Activated T-helper 1 cell treated with anti-CD3 and anti-CD28 coated beads, Interleukin-12 subunit alpha, Interleukin-12 subunit beta, Interleukin-2, Interleukin-4 antibody, amounts not matched to agents 30 ng/mL and 10 ng/mL and 1 ng/mL, durations not matched to agents 14 hours and 24 hours and 36 hours (primary cell): Measurements from ENCODE around the gene HBG1. TPM values are rescaled to one million over a fixed set of nuclear protein-coding genes. Genes with fewer than 3 reads are reported as not detected.
"Not testable (repeated sequence)": the region's sequence is repeated elsewhere in the genome, so short reads cannot be mapped to it uniquely, and the experiment has no call there.

Experiments used
- DNase-seq: peaks from one replicate; pipeline ENCODE4 v3.0.0; 2021; ENCODE audit warnings: low spot score
- H3K27ac Mint-ChIP-seq: one replicate; pipeline ENCODE4 v1.8.0; 2021; ENCODE audit warnings: mild to moderate bottlenecking, mixed read lengths
- H3K27me3 Mint-ChIP-seq: one replicate; pipeline ENCODE4 v1.8.0; 2022; ENCODE audit warnings: mild to moderate bottlenecking, moderate library complexity, mixed read lengths; ENCODE audit not compliant: insufficient read depth
- H3K36me3 Mint-ChIP-seq: one replicate; pipeline ENCODE4 v1.8.0; 2021; ENCODE audit warnings: low read depth, mixed read lengths
- H3K4me1 Mint-ChIP-seq: one replicate; pipeline ENCODE4 v1.8.0; 2021; ENCODE audit warnings: low read depth, mixed read lengths
- H3K4me3 Mint-ChIP-seq: one replicate; pipeline ENCODE4 v1.8.0; 2021; ENCODE audit warnings: mild to moderate bottlenecking, moderate library complexity, mixed read lengths
- H3K9me3 Mint-ChIP-seq: one replicate; pipeline ENCODE4 v1.8.0; 2021; ENCODE audit warnings: mixed read lengths
- intact Hi-C: fragments of 100-400 bp; cut with micrococcal nuclease; formaldehyde crosslinking; loops from one replicate; pipeline ENCODE4 v1.15.1; 2024
- total RNA-seq: library from RNA; stranded (reverse); gene quantifications from 2 replicates; pipeline ENCODE4 v1.2.3, GENCODE V29; 2022

Gene HBG1
- total RNA-seq, 1 donor from 2014 or later: not detected

- intact Hi-C loops: no loop called here
- Mint-ChIP-seq H3K27ac (no peak within 1 kb of the TSS), H3K4me3 (no peak within 1 kb of the TSS), H3K36me3 (no peaks in the 10 kb centered on the region), H3K27me3 (peaks cover 5% of the 10 kb centered on the region), H3K9me3 (no peaks in the 10 kb centered on the region), H3K4me1 (no peaks in the 10 kb centered on the region)
- DNase-seq: no peak
Observed at GRCh38 chr11:5269715-5270147, 20.1 kb upstream of the HBG1 start, which contains the start of gene HBE1. Gene HBE1, minus strand, starts transcription at chr11:5269945. Its CDS starts 55 bp downstream, at chr11:5269890.

GRCh38 chr11:5267033-5267563, 17.4 kb upstream of the HBG1 start:
- intact Hi-C loops: no loop called here
- Mint-ChIP-seq H3K27ac (no peak overlapping the region), H3K27me3 (peaks cover 7% of the 10 kb centered on the region), H3K4me3 (no peak overlapping the region), H3K4me1 (no peaks in the 10 kb centered on the region), H3K9me3 (no peaks in the 10 kb centered on the region), H3K36me3 (no peaks in the 10 kb centered on the region)
- no peak for DNase-seq

- H3K4me1 Mint-ChIP-seq: no peaks in the 10 kb centered on the region
- H3K27me3 Mint-ChIP-seq: peaks cover 7% of the 10 kb centered on the region
- H3K9me3 Mint-ChIP-seq: no peaks in the 10 kb centered on the region
- intact Hi-C loops: no loop called here
- DNase-seq: no peak
- H3K36me3 Mint-ChIP-seq: no peaks in the 10 kb centered on the region
- H3K4me3 Mint-ChIP-seq: no peak overlapping the region
- H3K27ac Mint-ChIP-seq: no peak overlapping the region
Observed at GRCh38 chr11:5266609-5267008, 17.0 kb upstream of the HBG1 start.

- Mint-ChIP-seq H3K27me3 (peaks cover 7% of the 10 kb centered on the region), H3K9me3 (no peaks in the 10 kb centered on the region), H3K27ac (no peak overlapping the region), H3K36me3 (no peaks in the 10 kb centered on the region), H3K4me1 (no peaks in the 10 kb centered on the region), H3K4me3 (no peak overlapping the region)
- no peak for DNase-seq
- intact Hi-C loops: no loop called here
Observed at GRCh38 chr11:5265832-5266231, 16.2 kb upstream of the HBG1 start.

- no peaks in the 10 kb centered on the region for H3K4me1 Mint-ChIP-seq
- H3K4me3 Mint-ChIP-seq: no peak overlapping the region
- no peaks in the 10 kb centered on the region for H3K36me3 Mint-ChIP-seq
- DNase-seq: no peak
- H3K27me3 Mint-ChIP-seq: peaks cover 2% of the 10 kb centered on the region
- intact Hi-C loops: no loop called here
- no peaks in the 10 kb centered on the region for H3K9me3 Mint-ChIP-seq
- no peak overlapping the region for H3K27ac Mint-ChIP-seq
Observed at GRCh38 chr11:5258543-5259262, 9.0 kb upstream of the HBG1 start.

- Mint-ChIP-seq H3K4me1 (no peaks in the 10 kb centered on the region), H3K36me3 (no peaks in the 10 kb centered on the region), H3K9me3 (no peaks in the 10 kb centered on the region), H3K4me3 (no peak overlapping the region), H3K27me3 (no peaks in the 10 kb centered on the region), H3K27ac (no peak overlapping the region)
- DNase-seq: no peak
- intact Hi-C loops: no loop called here
Observed at GRCh38 chr11:5257296-5257695, 7.6 kb upstream of the HBG1 start.

GRCh38 chr11:5254646-5255413, 5.2 kb upstream of the HBG1 start, which contains the start of gene HBG2:
Gene HBG2, minus strand, starts transcription at chr11:5254781. Its CDS starts 53 bp downstream, at chr11:5254728.
- DNase-seq, intact Hi-C loops, H3K4me3 Mint-ChIP-seq, H3K36me3 Mint-ChIP-seq, H3K27me3 Mint-ChIP-seq, H3K27ac Mint-ChIP-seq, H3K4me1 Mint-ChIP-seq, H3K9me3 Mint-ChIP-seq: not testable (repeated sequence)

GRCh38 chr11:5254023-5254422, 4.4 kb upstream of the HBG1 start:
- H3K4me1 Mint-ChIP-seq, intact Hi-C loops, H3K4me3 Mint-ChIP-seq, H3K9me3 Mint-ChIP-seq, H3K27me3 Mint-ChIP-seq, H3K27ac Mint-ChIP-seq, DNase-seq, H3K36me3 Mint-ChIP-seq: not testable (repeated sequence)

- not testable (repeated sequence) for H3K9me3 Mint-ChIP-seq
Observed at GRCh38 chr11:5253440-5253839, 3.8 kb upstream of the HBG1 start.

GRCh38 chr11:5252919-5253265, 3.2 kb upstream of the HBG1 start:
- no peak overlapping the region for H3K27ac Mint-ChIP-seq
- intact Hi-C loops: no loop called here
- H3K4me3 Mint-ChIP-seq: no peak overlapping the region
- H3K9me3 Mint-ChIP-seq: no peaks in the 10 kb centered on the region
- no peaks in the 10 kb centered on the region for H3K4me1 Mint-ChIP-seq
- DNase-seq: no peak
- no peaks in the 10 kb centered on the region for H3K36me3 Mint-ChIP-seq
- H3K27me3 Mint-ChIP-seq: no peaks in the 10 kb centered on the region

More at GRCh38 chr11:5253440-5253839, 3.8 kb upstream of the HBG1 start:
- H3K4me1 Mint-ChIP-seq, H3K4me3 Mint-ChIP-seq, intact Hi-C loops, H3K27me3 Mint-ChIP-seq, H3K36me3 Mint-ChIP-seq, H3K27ac Mint-ChIP-seq, DNase-seq: not testable (repeated sequence)

- H3K36me3 Mint-ChIP-seq: no peaks in the 10 kb centered on the region
- no peak for DNase-seq
- H3K9me3 Mint-ChIP-seq: no peaks in the 10 kb centered on the region
- H3K4me1 Mint-ChIP-seq: no peaks in the 10 kb centered on the region
- no peak overlapping the region for H3K27ac Mint-ChIP-seq
- H3K4me3 Mint-ChIP-seq: no peak overlapping the region
- no peaks in the 10 kb centered on the region for H3K27me3 Mint-ChIP-seq
- intact Hi-C loops: no loop called here
Observed at GRCh38 chr11:5252192-5252918, 2.7 kb upstream of the HBG1 start.

- Mint-ChIP-seq H3K4me1 (no peaks in the 10 kb centered on the region), H3K27ac (no peak overlapping the region), H3K9me3 (no peaks in the 10 kb centered on the region), H3K27me3 (no peaks in the 10 kb centered on the region), H3K36me3 (no peaks in the 10 kb centered on the region), H3K4me3 (no peak overlapping the region)
- no peak for DNase-seq
- intact Hi-C loops: no loop called here
Observed at GRCh38 chr11:5251746-5252145, 2.1 kb upstream of the HBG1 start.
